Measurements from ENCODE around the gene PRPF6. TPM values are rescaled to one million over a fixed set of nuclear protein-coding genes. Genes with fewer than 3 reads are reported as not detected.

PRPF6 gene

DNA sequence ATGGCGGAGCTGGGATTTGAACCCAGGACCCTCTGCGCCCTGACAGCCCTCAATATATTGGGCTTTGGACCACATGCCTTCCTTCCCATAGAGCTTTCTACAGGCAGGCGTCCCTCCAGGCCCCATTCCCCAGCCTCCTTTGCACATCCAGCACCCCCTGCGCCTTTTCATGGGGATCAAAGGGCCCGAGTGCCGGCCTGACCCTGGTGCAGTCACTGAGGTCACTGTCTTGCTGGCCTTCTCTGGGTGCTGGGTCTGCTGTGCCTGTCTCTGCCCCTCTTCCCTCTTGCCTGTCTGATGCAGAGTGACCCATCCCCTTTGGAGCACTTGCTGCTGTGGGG lies 100.7 kb downstream of the PRPF6 start:
- Histone ChIP-seq H3K4me3 (ENCODE audit: insufficient read depth in 1 of 2, low read depth in 1 of 2, low read length in 2 of 2) (no peak overlapping the region), H3K4me2 (ENCODE audit: low read length, poor library complexity, severe bottlenecking) (no peak overlapping the region), H2BK5ac (ENCODE audit: low read depth, low read length, poor library complexity, severe bottlenecking) (no peak overlapping the region), H3K23ac (ENCODE audit: low read length in 2 of 2) (no peak overlapping the region), H2AFZ (ENCODE audit: low read depth, low read length) (no peak overlapping the region), H2BK120ac (ENCODE audit: low read depth, low read length) (no peak overlapping the region), H3K27ac (ENCODE audit: low read length, poor library complexity, severe bottlenecking) (no peak overlapping the region), H3K9me3 (ENCODE audit: control insufficient read depth, low read length) (no peaks in the 10 kb centered on the region), H3K18ac (ENCODE audit: low read depth in 1 of 2, low read length in 2 of 2) (no peak overlapping the region), H3K36me3 (ENCODE audit: control insufficient read depth in 1 of 2, insufficient read depth in 2 of 2, low read depth in 1 of 2, low read length in 2 of 2) (peaks cover 0 to 5% of the 10 kb centered on the region in 2 experiments), H2AK5ac (ENCODE audit: low read length, severe bottlenecking) (no peak overlapping the region), H3K9ac (ENCODE audit: low read length) (no peak overlapping the region), H3K79me1 (replicated peaks; ENCODE audit: low read length, poor library complexity, severe bottlenecking) (peaks cover 24% of the 10 kb centered on the region), H4K8ac (ENCODE audit: low read length) (no peak overlapping the region), H4K91ac (ENCODE audit: low read length) (no peak overlapping the region), H2BK12ac (ENCODE audit: low read length in 2 of 2) (peak overlapping the region in 1 of 2 experiments; percentile 51), H3K14ac (ENCODE audit: low read length in 2 of 2) (no peak overlapping the region), H3K4ac (ENCODE audit: low read depth in 1 of 2, low read length in 2 of 2) (no peak overlapping the region), H2BK15ac (ENCODE audit: low read depth, poor library complexity, severe bottlenecking) (no peak overlapping the region), H3K27me3 (ENCODE audit: control insufficient read depth in 1 of 2, insufficient read depth in 1 of 2, low read length in 2 of 2) (peaks cover 25 to 47% of the 10 kb centered on the region in 2 experiments), H3K4me1 (ENCODE audit: control insufficient read depth, insufficient read depth, low read depth, low read length) (peaks cover 50% of the 10 kb centered on the region)
- DNase-seq, result no peak
- WGBS, result 95% methylated on average over 6 of the region's 6 CpGs

DNA sequence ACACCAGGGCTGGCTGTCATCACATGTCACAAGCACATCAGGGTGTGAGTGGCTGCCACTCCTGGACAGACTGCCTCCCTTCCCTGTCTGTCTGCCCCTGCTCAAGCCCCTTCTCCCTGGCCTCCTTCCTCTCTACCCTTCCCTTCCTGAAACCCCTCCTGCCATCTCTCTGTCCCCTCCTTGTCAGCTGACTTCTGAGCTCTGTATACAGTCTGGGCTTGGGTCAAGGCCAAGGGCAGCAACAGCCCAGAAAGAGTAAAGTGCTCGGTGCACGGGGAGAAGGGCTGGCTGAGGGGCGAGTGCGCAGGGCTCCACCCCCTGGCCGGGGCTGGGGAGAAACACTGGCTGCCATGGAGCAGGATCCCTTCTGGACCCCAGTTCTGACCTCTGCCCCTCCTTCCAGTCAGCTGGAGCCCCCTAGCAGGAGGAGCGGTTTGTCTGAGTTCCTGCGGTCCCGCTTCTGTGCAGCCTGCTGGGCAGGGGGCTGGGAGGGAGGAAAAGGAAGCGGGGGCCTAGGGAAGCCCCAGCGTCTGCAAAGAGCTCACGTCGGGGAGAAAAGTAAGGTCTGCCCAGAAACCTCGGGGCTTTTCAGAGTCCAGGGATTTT lies 101.3 kb downstream of the PRPF6 start:
- Histone ChIP-seq H4K91ac (ENCODE audit: low read length) (peak overlapping the region; percentile 48), H3K9ac (ENCODE audit: low read length) (no peak overlapping the region), H3K4me3 (ENCODE audit: insufficient read depth in 1 of 2, low read depth in 1 of 2, low read length in 2 of 2) (no peak overlapping the region), H3K23ac (ENCODE audit: low read length in 2 of 2) (no peak overlapping the region), H3K18ac (ENCODE audit: low read depth in 1 of 2, low read length in 2 of 2) (peak overlapping the region in 1 of 2 experiments; percentile 37), H2BK12ac (ENCODE audit: low read length in 2 of 2) (no peak overlapping the region), H2BK15ac (ENCODE audit: low read depth, poor library complexity, severe bottlenecking) (peak overlapping the region; percentile 34), H3K27me3 (ENCODE audit: control insufficient read depth in 1 of 2, insufficient read depth in 1 of 2, low read length in 2 of 2) (peaks cover 28 to 47% of the 10 kb centered on the region in 2 experiments), H2AFZ (ENCODE audit: low read depth, low read length) (no peak overlapping the region), H2BK120ac (ENCODE audit: low read depth, low read length) (no peak overlapping the region), H3K4ac (ENCODE audit: low read depth in 1 of 2, low read length in 2 of 2) (no peak overlapping the region), H3K27ac (ENCODE audit: low read length, poor library complexity, severe bottlenecking) (no peak overlapping the region), H3K4me2 (ENCODE audit: low read length, poor library complexity, severe bottlenecking) (no peak overlapping the region), H3K4me1 (ENCODE audit: control insufficient read depth, insufficient read depth, low read depth, low read length) (peaks cover 50% of the 10 kb centered on the region), H2AK5ac (ENCODE audit: low read length, severe bottlenecking) (peak overlapping the region; percentile 33), H3K14ac (ENCODE audit: low read length in 2 of 2) (no peak overlapping the region), H2BK5ac (ENCODE audit: low read depth, low read length, poor library complexity, severe bottlenecking) (no peak overlapping the region), H3K36me3 (ENCODE audit: control insufficient read depth in 1 of 2, insufficient read depth in 2 of 2, low read depth in 1 of 2, low read length in 2 of 2) (no peaks in the 10 kb centered on the region), H4K8ac (ENCODE audit: low read length) (peak overlapping the region; percentile 31), H3K9me3 (ENCODE audit: control insufficient read depth, low read length) (no peaks in the 10 kb centered on the region), H3K79me1 (replicated peaks; ENCODE audit: low read length, poor library complexity, severe bottlenecking) (peaks cover 18% of the 10 kb centered on the region)
- no peak for DNase-seq
- WGBS, result 11% methylated on average over 11 of the region's 13 CpGs

Small RNAs within 50 kb of the gene (small RNA-seq; reads per million reads assigned to genes)
- not detected for gene AL355803.1 (ENCODE audit: low read depth)
- not detected for gene MIR647 (ENCODE audit: low read depth)
- not detected for gene MIR6813 (ENCODE audit: low read depth)

All from mesenchymal stem cell (in vitro differentiated cells and primary cell).